GM21360 (cell line): ENCODE data around the gene COMTD1.
"Not testable (repeated sequence)": the region's sequence is repeated elsewhere in the genome, so short reads cannot be mapped to it uniquely, and the experiment has no call there.

Experiments
- ATAC-seq: cut with Tn5 transposase; IDR thresholded peaks from one replicate; pipeline ENCODE4 v1.9.1; 2021; ENCODE audit warnings: mild to moderate bottlenecking, moderate library complexity; ENCODE audit not compliant: unreplicated experiment

The COMTD1 gene

GRCh38 chr10:75195035-75195763 lies 40.6 kb downstream of the COMTD1 start:
- no peak for ATAC-seq

- ATAC-seq = not testable (repeated sequence)
Measured at GRCh38 chr10:75194625-75195024, 41.1 kb downstream of the COMTD1 start.

GRCh38 chr10:75191821-75192568 lies 43.8 kb downstream of the COMTD1 start:
- ATAC-seq = no peak

GRCh38 chr10:75189266-75190096 lies 46.3 kb downstream of the COMTD1 start:
- no peak for ATAC-seq

- not testable (repeated sequence) for ATAC-seq
Measured at GRCh38 chr10:75188522-75188921, 47.2 kb downstream of the COMTD1 start.

- ATAC-seq = no peak
Measured at GRCh38 chr10:75187961-75188426, 47.8 kb downstream of the COMTD1 start.

- no peak for ATAC-seq
Measured at GRCh38 chr10:75186310-75186709, 49.4 kb downstream of the COMTD1 start.
